ENCODE data around the gene EFHC2. TPM values are rescaled to one million over a fixed set of nuclear protein-coding genes. Genes with fewer than 3 reads are reported as not detected.

Gene EFHC2
- total RNA-seq, 4 donors from 2014 or later = 5.1 to 16.1 (median 8.9) TPM

- Histone ChIP-seq H3K27me3 (no peaks in the 10 kb centered on the region), H3K36me3 (no peaks in the 10 kb centered on the region), H3K9me3 (no peaks in the 10 kb centered on the region), H3K4me3 (no peak overlapping the region), H3K4me1 (no peaks in the 10 kb centered on the region), H3K27ac (peak overlapping the region; percentile 60)
- WGBS = 39% methylated on average over 5 of the region's 5 CpGs
- no peak for DNase-seq (ENCODE audit: low spot score in 2 of 2)
- TF ChIP-seq POLR2A (IDR thresholded peaks at IDR 0.05) (no peak), POLR2AphosphoS5 (IDR thresholded peaks at IDR 0.05) (no peak), CTCF (IDR thresholded peaks at IDR 0.05) (no peak), EP300 (IDR thresholded peaks at IDR 0.05) (no peak)
Measured at GRCh38 chrX:44352758-44353157, 9.3 kb upstream of the EFHC2 start.

- no peak for DNase-seq (ENCODE audit: low spot score in 2 of 2)
Measured at GRCh38 chrX:44349561-44349960, 6.1 kb upstream of the EFHC2 start.

GRCh38 chrX:44344687-44345086 is 1.2 kb upstream of the EFHC2 start:
- peaks cover 4% of the 10 kb centered on the region for H3K4me1 ChIP-seq
- no peak for DNase-seq (ENCODE audit: low spot score in 2 of 2)
- H3K4me3 ChIP-seq = peak overlapping the region; percentile 52
- TF ChIP-seq CTCF (IDR thresholded peaks at IDR 0.05) (no peak), EP300 (IDR thresholded peaks at IDR 0.05) (no peak), POLR2AphosphoS5 (IDR thresholded peaks at IDR 0.05) (no peak), POLR2A (IDR thresholded peaks at IDR 0.05) (no peak)
- WGBS = 49% methylated on average over 7 of the region's 7 CpGs
- no peak overlapping the region for H3K27ac ChIP-seq
- H3K36me3 ChIP-seq = no peaks in the 10 kb centered on the region
- no peaks in the 10 kb centered on the region for H3K27me3 ChIP-seq
- no peaks in the 10 kb centered on the region for H3K9me3 ChIP-seq

More at GRCh38 chrX:44349561-44349960, 6.1 kb upstream of the EFHC2 start:
- no peak for TF ChIP-seq CTCF (IDR thresholded peaks at IDR 0.05)
- no peak for TF ChIP-seq POLR2AphosphoS5 (IDR thresholded peaks at IDR 0.05)
- no peak for TF ChIP-seq POLR2A (IDR thresholded peaks at IDR 0.05)
- no peak for TF ChIP-seq EP300 (IDR thresholded peaks at IDR 0.05)
- WGBS = 71% methylated on average over 5 of the region's 5 CpGs
- H3K4me1 ChIP-seq = no peaks in the 10 kb centered on the region
- H3K9me3 ChIP-seq = no peaks in the 10 kb centered on the region
- H3K27ac ChIP-seq = no peak overlapping the region
- H3K4me3 ChIP-seq = no peak overlapping the region
- no peaks in the 10 kb centered on the region for H3K27me3 ChIP-seq
- H3K36me3 ChIP-seq = no peaks in the 10 kb centered on the region

GRCh38 chrX:44344194-44344593 is 722 bp upstream of the EFHC2 start:
- DNase-seq (ENCODE audit: low spot score in 2 of 2) = no peak

GRCh38 chrX:44342866-44343265 is 606 bp downstream of the EFHC2 start:
- no peaks in the 10 kb centered on the region for H3K27me3 ChIP-seq
- 71% methylated on average over 3 of the region's 3 CpGs for whole genome bisulfite sequencing
- peaks cover 4% of the 10 kb centered on the region for H3K4me1 ChIP-seq
- no peaks in the 10 kb centered on the region for H3K36me3 ChIP-seq
- H3K4me3 ChIP-seq = peak overlapping the region; percentile 52
- TF ChIP-seq EP300 (IDR thresholded peaks at IDR 0.05) (no peak), POLR2A (IDR thresholded peaks at IDR 0.05) (no peak)
- DNase-seq (ENCODE audit: low spot score in 2 of 2) = no peak
- no peaks in the 10 kb centered on the region for H3K9me3 ChIP-seq
- H3K27ac ChIP-seq = no peak overlapping the region

More at GRCh38 chrX:44344194-44344593, 722 bp upstream of the EFHC2 start:
- Histone ChIP-seq H3K4me3 (peak overlapping the region; percentile 52), H3K9me3 (no peaks in the 10 kb centered on the region), H3K27me3 (no peaks in the 10 kb centered on the region), H3K4me1 (peaks cover 4% of the 10 kb centered on the region), H3K36me3 (no peaks in the 10 kb centered on the region), H3K27ac (peak overlapping the region; percentile 59)
- WGBS = 49% methylated on average over 16 of the region's 16 CpGs
- no peak for TF ChIP-seq POLR2AphosphoS5 (IDR thresholded peaks at IDR 0.05)

- TF ChIP-seq EP300 (IDR thresholded peaks at IDR 0.05) = no peak
- no peak for TF ChIP-seq POLR2A (IDR thresholded peaks at IDR 0.05)
- TF ChIP-seq POLR2AphosphoS5 (IDR thresholded peaks at IDR 0.05) = no peak
- no peak for TF ChIP-seq CTCF (IDR thresholded peaks at IDR 0.05)
- Histone ChIP-seq H3K4me3 (no peak overlapping the region), H3K4me1 (peaks cover 4% of the 10 kb centered on the region), H3K27ac (no peak overlapping the region), H3K9me3 (no peaks in the 10 kb centered on the region), H3K27me3 (no peaks in the 10 kb centered on the region), H3K36me3 (no peaks in the 10 kb centered on the region)
- WGBS = 79% methylated on average over 5 of the region's 5 CpGs
- no peak for DNase-seq (ENCODE audit: low spot score in 2 of 2)
Measured at GRCh38 chrX:44338361-44338760, 5.1 kb downstream of the EFHC2 start.

All from suprapubic skin (tissue), 4 donors.